HG03097 (cell line): Measurements from ENCODE around the gene C20orf173.
"Not testable (repeated sequence)": the region's sequence is repeated elsewhere in the genome, so short reads cannot be mapped to it uniquely, and the experiment has no call there.

Experiments
- ATAC-seq: cut with Tn5 transposase; IDR thresholded peaks from one replicate; pipeline ENCODE4 v1.9.1; 2021; ENCODE audit not compliant: unreplicated experiment, low FRiP score

Gene C20orf173

DNA sequence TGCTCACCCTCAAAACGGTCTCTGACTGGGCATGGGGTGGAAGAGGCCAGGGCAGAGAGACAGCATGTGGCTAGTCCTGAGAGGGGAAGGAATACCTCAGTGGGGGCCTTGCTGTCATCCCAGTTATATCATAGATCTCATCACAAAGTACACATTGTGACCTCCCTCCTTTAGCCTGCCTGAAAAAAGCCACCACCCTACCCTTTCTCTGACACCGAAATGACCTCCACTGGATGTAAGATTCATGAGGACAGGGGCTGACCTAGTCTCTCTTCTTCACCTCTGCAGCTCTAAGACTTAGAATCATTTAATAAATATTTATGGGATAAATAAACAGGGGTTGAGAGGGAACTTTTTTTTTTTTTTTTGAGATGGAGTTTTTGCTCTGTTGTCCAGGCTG is at the start of gene C20orf173:
C20orf173 (minus strand) TSS at position 101 of the 400 bp plus-strand sequence. CDS start 279 bp downstream, outside the sequence.
- no peak for ATAC-seq

DNA sequence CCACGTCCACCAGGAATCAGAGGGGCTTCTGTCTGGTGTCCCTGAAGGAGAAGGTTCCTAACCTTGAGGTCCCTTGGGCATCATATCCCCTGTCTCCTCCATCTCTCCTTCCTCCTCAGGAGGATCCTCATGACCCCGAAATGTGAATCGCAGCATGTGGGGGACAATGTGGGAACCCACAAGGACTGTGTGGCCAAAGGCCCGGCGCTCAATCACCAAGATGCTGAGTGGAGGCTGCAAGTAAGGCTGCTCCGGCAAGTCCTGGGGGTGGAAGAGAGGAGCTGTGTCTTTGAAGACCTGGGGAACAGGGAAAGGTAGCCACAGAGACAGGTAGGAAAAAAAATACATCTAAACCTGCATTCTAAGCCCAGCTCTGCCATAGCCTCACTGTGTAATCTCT is 49.7 kb upstream of the C20orf173 start:
- no peak for ATAC-seq

DNA sequence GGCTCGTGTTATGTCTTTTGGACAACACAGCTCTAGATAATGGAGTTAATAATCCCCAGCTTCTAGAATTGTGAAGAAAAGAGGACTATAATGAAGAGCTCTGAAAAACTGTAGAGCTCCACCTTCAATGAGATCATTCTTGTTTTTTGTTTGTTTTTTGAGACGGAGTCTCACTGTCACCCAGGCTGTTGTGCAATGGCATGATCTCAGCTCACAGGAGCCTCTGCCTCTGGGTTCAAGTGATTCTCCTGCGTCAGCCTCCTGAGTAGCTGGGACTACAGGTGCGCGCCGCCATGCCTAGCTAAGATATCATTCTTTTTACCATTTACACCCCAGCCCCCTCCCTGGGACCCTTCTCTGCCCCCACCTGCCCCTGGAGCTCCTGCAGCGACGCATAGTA is 49.0 kb upstream of the C20orf173 start:
- ATAC-seq: no peak

GRCh38 chr20:35576816-35577215 is 47.4 kb upstream of the C20orf173 start:
- no peak for ATAC-seq

DNA sequence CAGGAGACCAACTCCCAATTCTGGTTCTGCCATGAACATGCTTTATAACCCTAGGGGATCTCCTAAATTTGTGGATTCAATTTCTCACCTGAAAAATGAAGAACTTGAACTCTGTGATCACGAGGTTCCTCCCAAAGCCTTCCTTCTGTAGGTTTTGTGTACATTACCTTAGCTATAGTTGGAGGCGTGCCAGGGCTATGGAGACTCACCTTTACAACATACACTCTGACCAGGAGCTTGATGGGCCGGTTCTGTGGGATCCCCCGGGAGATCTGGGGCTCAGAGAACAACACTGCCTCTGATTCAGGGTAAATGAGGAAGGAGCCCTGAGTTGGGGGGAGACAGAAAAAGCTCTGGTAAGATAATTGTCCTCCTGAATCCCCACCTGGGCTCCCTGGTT is 46.5 kb upstream of the C20orf173 start:
- no peak for ATAC-seq

- no peak for ATAC-seq
Observed at GRCh38 chr20:35572838-35573237, 43.4 kb upstream of the C20orf173 start.

- no peak for ATAC-seq
Observed at GRCh38 chr20:35571555-35571954, 42.1 kb upstream of the C20orf173 start.

GRCh38 chr20:35568645-35569044 is 39.2 kb upstream of the C20orf173 start:
- no peak for ATAC-seq

DNA sequence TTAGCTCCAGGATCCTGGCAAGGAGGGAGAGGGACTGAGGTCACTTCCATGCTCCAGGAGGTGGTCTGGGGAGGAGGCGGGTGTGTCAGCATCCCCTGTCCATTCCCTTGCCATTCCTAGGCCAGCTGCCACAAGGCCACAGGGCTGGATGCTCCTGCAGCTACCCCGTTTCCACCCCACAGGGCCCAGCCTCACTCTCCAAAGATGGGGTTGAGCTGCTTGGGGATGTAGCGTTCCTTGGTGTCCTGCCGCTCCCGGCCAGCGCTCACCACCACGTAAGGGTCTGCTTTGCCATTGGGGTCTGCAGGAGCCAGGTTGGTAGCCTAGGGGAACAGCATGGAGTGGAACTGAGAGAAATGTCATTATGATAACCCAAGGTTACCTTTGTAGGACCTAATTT is 35.5 kb upstream of the C20orf173 start:
- ATAC-seq: no peak

GRCh38 chr20:35563834-35564233 is 34.4 kb upstream of the C20orf173 start:
- ATAC-seq: no peak

GRCh38 chr20:35562541-35563110 is 33.2 kb upstream of the C20orf173 start:
- no peak for ATAC-seq

- no peak for ATAC-seq
Observed at GRCh38 chr20:35561671-35562070, 32.2 kb upstream of the C20orf173 start.

DNA sequence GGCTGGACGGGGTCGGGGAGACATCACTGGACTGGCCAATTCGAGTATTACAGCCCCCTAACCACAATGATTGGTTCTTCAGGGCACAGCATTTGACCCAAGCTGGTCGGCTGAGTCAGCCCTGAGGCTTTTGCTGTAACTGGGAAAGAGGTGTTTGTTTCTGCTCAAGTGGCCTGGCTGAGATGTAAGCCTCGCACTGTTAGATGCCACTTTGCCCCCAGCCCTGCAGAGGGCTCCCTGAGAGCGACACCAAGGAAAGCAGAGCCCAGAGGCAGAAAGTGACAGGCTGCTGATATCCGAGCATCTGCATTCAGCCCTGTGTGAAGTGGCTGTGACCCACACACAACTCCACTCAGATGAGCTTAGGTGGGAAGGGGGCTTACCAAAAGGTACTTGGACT is 31.8 kb upstream of the C20orf173 start:
- ATAC-seq: no peak

DNA sequence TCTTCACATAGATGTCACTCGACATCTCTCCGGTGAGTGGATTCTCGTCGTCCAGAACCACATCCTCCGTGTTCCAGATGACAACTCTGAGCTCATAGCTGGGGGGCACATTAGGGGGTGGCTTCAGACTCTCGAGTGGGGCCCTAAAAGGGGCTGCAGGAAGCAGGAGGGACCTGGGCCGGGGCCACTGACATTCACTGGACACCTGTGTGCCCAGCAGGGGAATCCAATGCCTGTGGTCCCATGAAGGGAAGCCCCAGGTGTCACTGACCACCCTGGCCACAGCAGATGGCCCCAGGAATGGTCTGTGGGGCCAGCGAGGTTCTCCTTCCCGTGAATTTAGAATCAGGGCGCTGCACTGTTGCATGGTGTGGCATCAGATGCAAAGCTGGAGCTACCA is 31.1 kb upstream of the C20orf173 start:
- no peak for ATAC-seq

DNA sequence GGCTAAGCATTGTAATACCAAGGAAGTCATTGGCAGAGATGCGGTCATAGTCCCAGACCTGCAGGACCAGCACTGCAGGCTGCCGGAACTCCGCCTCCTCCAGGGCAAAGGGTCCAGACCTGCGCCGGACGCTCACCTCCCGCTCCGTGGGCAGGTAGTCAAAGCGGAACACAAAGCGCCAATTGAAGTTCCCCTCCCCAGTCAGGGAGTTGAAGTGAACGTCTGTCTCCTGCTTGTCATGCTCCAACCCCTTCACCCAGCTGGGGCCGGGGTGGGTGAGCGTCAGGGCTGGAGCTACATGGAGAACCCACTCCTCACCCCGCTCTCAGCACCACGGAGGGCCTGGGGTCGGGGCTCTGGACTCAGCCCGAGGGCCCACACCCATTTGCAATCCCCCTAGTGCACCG is 30.7 kb upstream of the C20orf173 start:
- ATAC-seq: no peak

- no peak for ATAC-seq
Observed at GRCh38 chr20:35559042-35559693, 29.7 kb upstream of the C20orf173 start.

- no peak for ATAC-seq
Observed at GRCh38 chr20:35558451-35558850, 29.0 kb upstream of the C20orf173 start.

GRCh38 chr20:35556871-35557270 is 27.4 kb upstream of the C20orf173 start:
- ATAC-seq: no peak

DNA sequence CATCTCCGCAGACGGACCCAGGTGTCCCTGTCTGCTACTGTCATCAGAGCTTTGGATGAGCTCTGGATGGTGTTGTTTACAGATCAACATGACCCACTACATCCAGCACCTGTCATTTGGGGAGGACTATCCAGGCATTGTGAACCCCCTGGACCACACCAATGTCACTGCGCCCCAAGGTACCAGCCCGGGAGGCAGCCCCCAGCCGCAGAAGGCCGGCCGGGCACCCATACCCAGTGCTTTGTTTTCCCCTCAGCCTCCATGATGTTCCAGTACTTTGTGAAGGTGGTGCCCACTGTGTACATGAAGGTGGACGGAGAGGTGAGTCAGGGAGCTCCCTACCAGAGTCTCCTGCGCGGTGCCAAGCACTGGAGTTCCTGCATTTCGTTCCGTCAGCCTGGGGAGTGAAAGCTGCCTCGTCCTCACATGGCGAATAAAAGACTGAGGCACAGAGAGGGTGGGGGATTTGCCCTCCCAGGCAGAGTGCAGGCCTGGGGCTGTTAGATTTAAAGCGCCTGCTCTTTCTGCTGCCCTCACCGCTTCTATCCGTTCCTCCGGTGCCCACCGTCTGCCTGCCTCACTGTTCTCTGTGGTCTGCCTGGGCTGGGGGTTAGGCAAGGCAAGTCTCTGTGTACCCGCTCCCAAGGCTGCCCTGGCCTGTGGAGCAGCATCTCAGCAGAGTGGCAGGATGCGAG is 26.6 kb upstream of the C20orf173 start:
- ATAC-seq: no peak

DNA sequence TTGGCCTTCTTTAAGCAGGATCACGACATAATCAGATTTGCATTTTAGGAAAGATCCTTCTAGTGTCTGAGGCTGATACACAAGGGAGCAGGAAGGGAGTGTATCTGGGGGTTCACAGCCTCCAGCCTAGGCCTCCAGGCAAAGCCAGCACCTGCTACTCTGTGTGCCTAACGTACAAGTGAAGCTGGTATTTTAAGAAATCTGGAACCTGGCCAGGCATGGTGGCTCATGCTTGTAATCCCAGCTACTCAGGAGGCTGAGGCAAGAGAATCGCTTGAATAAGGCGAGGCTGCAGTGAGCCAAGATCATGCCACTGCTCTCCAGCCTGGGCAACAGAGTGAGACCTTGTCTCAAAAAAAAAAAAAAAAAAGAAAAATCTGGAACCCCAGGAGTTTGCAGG is 26.0 kb upstream of the C20orf173 start:
- not testable (repeated sequence) for ATAC-seq

- no peak for ATAC-seq
Observed at GRCh38 chr20:35552914-35553313, 23.5 kb upstream of the C20orf173 start.

DNA sequence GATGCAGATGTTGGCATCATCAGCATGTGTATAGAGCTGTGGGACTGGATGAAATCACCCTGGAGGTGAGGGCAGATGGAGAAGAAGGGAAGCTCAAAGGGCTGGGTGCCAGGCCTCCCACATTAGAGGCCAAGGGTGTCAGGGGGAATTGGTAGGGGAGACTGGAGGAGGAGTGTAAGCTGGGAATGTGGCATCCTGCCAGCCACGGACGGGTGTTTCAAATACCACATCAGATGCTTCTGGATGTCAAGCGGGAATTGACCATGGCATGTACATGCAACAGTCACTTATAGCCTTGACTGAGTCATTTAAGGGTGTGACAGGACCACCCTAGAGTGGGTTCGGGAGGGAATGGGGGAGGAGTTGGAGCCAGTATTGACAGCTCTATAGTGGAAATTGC is 22.1 kb upstream of the C20orf173 start:
- no peak for ATAC-seq
